ENCODE results near the gene PGBD5. TPM values are rescaled to one million over a fixed set of nuclear protein-coding genes. Genes with fewer than 3 reads are reported as not detected.

The PGBD5 gene
- total and polyA plus RNA-seq, 9 of the 15 experiments (the other 6 are each of a cell fraction or from before 2014, with no cell fraction given), result under 0.01 to 0.40 (median 0.10) TPM; not detected in 3

DNA sequence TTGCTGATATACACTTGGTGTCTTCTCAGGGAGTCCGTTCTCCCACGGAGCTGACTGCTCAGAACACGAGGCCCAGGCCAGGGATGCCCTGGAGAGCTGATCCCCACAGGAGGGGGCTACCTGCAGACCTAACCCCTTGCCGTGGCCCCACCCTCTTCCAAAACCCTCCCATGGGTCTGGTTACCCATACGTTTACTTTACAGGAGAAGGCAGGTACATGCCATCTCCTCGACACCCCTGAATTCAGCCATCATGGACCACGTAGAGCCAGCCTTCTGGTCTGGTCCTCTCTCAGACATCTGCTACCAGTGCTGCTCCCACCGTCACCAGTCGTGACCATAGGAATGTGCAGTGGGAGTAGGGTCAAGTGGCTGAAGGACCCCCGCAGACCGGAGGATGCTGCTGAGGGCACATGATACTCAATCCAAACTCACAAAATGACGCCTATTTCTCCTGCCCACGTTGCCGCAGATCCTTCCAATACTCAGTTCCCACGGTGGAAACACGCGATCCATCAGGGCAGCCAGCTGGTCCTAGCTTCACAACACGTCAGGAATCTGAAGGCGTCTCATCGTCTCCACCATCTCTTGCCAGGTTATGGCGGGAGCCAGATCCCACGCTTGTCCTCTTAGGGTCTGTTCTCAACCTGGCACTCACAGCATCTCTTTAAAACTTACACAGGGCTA, 26.7 kb downstream of the PGBD5 start (continued):
- no peak for TF ChIP-seq SMAD3 (CRISPR knock-in tag; conservative IDR thresholded peaks at IDR 0.05)
- TF ChIP-seq, protein P1, sequence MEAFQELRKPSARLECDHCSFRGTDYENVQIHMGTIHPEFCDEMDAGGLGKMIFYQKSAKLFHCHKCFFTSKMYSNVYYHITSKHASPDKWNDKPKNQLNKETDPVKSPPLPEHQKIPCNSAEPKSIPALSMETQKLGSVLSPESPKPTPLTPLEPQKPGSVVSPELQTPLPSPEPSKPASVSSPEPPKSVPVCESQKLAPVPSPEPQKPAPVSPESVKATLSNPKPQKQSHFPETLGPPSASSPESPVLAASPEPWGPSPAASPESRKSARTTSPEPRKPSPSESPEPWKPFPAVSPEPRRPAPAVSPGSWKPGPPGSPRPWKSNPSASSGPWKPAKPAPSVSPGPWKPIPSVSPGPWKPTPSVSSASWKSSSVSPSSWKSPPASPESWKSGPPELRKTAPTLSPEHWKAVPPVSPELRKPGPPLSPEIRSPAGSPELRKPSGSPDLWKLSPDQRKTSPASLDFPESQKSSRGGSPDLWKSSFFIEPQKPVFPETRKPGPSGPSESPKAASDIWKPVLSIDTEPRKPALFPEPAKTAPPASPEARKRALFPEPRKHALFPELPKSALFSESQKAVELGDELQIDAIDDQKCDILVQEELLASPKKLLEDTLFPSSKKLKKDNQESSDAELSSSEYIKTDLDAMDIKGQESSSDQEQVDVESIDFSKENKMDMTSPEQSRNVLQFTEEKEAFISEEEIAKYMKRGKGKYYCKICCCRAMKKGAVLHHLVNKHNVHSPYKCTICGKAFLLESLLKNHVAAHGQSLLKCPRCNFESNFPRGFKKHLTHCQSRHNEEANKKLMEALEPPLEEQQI (IDR thresholded peaks at IDR 0.05), result no peak
- no peak for TF ChIP-seq FOXA3 (CRISPR knock-in tag; conservative IDR thresholded peaks at IDR 0.05 in 1 of 2, IDR thresholded peaks at IDR 0.05 in 1 of 2)
- TF ChIP-seq MTF1 (CRISPR knock-in tag; IDR thresholded peaks at IDR 0.05; ENCODE audit: borderline replicate concordance), result no peak
- TF ChIP-seq HNRNPH1 (optimal IDR thresholded peaks at IDR 0.05; ENCODE audit: low read depth, low read length), result no peak
- TF ChIP-seq, protein P2, sequence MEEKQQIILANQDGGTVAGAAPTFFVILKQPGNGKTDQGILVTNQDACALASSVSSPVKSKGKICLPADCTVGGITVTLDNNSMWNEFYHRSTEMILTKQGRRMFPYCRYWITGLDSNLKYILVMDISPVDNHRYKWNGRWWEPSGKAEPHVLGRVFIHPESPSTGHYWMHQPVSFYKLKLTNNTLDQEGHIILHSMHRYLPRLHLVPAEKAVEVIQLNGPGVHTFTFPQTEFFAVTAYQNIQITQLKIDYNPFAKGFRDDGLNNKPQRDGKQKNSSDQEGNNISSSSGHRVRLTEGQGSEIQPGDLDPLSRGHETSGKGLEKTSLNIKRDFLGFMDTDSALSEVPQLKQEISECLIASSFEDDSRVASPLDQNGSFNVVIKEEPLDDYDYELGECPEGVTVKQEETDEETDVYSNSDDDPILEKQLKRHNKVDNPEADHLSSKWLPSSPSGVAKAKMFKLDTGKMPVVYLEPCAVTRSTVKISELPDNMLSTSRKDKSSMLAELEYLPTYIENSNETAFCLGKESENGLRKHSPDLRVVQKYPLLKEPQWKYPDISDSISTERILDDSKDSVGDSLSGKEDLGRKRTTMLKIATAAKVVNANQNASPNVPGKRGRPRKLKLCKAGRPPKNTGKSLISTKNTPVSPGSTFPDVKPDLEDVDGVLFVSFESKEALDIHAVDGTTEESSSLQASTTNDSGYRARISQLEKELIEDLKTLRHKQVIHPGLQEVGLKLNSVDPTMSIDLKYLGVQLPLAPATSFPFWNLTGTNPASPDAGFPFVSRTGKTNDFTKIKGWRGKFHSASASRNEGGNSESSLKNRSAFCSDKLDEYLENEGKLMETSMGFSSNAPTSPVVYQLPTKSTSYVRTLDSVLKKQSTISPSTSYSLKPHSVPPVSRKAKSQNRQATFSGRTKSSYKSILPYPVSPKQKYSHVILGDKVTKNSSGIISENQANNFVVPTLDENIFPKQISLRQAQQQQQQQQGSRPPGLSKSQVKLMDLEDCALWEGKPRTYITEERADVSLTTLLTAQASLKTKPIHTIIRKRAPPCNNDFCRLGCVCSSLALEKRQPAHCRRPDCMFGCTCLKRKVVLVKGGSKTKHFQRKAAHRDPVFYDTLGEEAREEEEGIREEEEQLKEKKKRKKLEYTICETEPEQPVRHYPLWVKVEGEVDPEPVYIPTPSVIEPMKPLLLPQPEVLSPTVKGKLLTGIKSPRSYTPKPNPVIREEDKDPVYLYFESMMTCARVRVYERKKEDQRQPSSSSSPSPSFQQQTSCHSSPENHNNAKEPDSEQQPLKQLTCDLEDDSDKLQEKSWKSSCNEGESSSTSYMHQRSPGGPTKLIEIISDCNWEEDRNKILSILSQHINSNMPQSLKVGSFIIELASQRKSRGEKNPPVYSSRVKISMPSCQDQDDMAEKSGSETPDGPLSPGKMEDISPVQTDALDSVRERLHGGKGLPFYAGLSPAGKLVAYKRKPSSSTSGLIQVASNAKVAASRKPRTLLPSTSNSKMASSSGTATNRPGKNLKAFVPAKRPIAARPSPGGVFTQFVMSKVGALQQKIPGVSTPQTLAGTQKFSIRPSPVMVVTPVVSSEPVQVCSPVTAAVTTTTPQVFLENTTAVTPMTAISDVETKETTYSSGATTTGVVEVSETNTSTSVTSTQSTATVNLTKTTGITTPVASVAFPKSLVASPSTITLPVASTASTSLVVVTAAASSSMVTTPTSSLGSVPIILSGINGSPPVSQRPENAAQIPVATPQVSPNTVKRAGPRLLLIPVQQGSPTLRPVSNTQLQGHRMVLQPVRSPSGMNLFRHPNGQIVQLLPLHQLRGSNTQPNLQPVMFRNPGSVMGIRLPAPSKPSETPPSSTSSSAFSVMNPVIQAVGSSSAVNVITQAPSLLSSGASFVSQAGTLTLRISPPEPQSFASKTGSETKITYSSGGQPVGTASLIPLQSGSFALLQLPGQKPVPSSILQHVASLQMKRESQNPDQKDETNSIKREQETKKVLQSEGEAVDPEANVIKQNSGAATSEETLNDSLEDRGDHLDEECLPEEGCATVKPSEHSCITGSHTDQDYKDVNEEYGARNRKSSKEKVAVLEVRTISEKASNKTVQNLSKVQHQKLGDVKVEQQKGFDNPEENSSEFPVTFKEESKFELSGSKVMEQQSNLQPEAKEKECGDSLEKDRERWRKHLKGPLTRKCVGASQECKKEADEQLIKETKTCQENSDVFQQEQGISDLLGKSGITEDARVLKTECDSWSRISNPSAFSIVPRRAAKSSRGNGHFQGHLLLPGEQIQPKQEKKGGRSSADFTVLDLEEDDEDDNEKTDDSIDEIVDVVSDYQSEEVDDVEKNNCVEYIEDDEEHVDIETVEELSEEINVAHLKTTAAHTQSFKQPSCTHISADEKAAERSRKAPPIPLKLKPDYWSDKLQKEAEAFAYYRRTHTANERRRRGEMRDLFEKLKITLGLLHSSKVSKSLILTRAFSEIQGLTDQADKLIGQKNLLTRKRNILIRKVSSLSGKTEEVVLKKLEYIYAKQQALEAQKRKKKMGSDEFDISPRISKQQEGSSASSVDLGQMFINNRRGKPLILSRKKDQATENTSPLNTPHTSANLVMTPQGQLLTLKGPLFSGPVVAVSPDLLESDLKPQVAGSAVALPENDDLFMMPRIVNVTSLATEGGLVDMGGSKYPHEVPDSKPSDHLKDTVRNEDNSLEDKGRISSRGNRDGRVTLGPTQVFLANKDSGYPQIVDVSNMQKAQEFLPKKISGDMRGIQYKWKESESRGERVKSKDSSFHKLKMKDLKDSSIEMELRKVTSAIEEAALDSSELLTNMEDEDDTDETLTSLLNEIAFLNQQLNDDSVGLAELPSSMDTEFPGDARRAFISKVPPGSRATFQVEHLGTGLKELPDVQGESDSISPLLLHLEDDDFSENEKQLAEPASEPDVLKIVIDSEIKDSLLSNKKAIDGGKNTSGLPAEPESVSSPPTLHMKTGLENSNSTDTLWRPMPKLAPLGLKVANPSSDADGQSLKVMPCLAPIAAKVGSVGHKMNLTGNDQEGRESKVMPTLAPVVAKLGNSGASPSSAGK (IDR thresholded peaks at IDR 0.05), result no peak
- TF ChIP-seq, protein P3, sequence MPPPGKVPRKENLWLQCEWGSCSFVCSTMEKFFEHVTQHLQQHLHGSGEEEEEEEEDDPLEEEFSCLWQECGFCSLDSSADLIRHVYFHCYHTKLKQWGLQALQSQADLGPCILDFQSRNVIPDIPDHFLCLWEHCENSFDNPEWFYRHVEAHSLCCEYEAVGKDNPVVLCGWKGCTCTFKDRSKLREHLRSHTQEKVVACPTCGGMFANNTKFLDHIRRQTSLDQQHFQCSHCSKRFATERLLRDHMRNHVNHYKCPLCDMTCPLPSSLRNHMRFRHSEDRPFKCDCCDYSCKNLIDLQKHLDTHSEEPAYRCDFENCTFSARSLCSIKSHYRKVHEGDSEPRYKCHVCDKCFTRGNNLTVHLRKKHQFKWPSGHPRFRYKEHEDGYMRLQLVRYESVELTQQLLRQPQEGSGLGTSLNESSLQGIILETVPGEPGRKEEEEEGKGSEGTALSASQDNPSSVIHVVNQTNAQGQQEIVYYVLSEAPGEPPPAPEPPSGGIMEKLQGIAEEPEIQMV (tag; conservative IDR thresholded peaks at IDR 0.05; ENCODE audit: low read depth), result no peak
- no peak for TF ChIP-seq NR2C1 (IDR thresholded peaks at IDR 0.05)
- TF ChIP-seq NR2C1 (tag; IDR thresholded peaks at IDR 0.05), result no peak

All from K562 (cell line).